ENCODE results near the gene SLC18A2. TPM values are rescaled to one million over a fixed set of nuclear protein-coding genes. Genes with fewer than 3 reads are reported as not detected.

Gene SLC18A2
- total RNA-seq, 2 donors from 2014 or later, result 1.3 to 1.9 TPM

GRCh38 chr10:117259279-117259678 is 18.4 kb downstream of the SLC18A2 start:
- intact Hi-C loops (cut with DNase I), result no loop called here
- Histone ChIP-seq H3K27me3 (replicated peaks; ENCODE audit: insufficient read depth) (no peaks in the 10 kb centered on the region), H3K4me3 (no peak overlapping the region), H3K36me3 (no peaks in the 10 kb centered on the region), H3K27ac (no peak overlapping the region), H3K9me3 (no peaks in the 10 kb centered on the region), H3K4me1 (replicated peaks) (no peaks in the 10 kb centered on the region)
- WGBS, result 64% methylated on average over 3 of the region's 3 CpGs
- no peak for DNase-seq (ENCODE audit: low spot score)
- TF ChIP-seq, protein P1, sequence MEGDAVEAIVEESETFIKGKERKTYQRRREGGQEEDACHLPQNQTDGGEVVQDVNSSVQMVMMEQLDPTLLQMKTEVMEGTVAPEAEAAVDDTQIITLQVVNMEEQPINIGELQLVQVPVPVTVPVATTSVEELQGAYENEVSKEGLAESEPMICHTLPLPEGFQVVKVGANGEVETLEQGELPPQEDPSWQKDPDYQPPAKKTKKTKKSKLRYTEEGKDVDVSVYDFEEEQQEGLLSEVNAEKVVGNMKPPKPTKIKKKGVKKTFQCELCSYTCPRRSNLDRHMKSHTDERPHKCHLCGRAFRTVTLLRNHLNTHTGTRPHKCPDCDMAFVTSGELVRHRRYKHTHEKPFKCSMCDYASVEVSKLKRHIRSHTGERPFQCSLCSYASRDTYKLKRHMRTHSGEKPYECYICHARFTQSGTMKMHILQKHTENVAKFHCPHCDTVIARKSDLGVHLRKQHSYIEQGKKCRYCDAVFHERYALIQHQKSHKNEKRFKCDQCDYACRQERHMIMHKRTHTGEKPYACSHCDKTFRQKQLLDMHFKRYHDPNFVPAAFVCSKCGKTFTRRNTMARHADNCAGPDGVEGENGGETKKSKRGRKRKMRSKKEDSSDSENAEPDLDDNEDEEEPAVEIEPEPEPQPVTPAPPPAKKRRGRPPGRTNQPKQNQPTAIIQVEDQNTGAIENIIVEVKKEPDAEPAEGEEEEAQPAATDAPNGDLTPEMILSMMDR (IDR thresholded peaks at IDR 0.05), result no peak

GRCh38 chr10:117260084-117260483 is 19.2 kb downstream of the SLC18A2 start:
- H3K27me3 ChIP-seq (replicated peaks; ENCODE audit: insufficient read depth), result no peaks in the 10 kb centered on the region
- no peak for DNase-seq (ENCODE audit: low spot score)
- intact Hi-C loops (cut with DNase I), result no loop called here

GRCh38 chr10:117261501-117261900 is 20.6 kb downstream of the SLC18A2 start:
- H3K4me1 ChIP-seq (replicated peaks), result no peaks in the 10 kb centered on the region
- no peak for DNase-seq (ENCODE audit: low spot score)
- intact Hi-C loops (cut with DNase I), result no loop called here
- no peak overlapping the region for H3K4me3 ChIP-seq
- 87% methylated on average over 3 of the region's 3 CpGs for WGBS
- no peaks in the 10 kb centered on the region for H3K36me3 ChIP-seq
- TF ChIP-seq POLR2AphosphoS5 (IDR thresholded peaks at IDR 0.05) (no peak), POLR2A (IDR thresholded peaks at IDR 0.05) (no peak)
- TF ChIP-seq, protein P1 (IDR thresholded peaks at IDR 0.05), result no peak
- H3K27ac ChIP-seq, result no peak overlapping the region
- H3K27me3 ChIP-seq (replicated peaks; ENCODE audit: insufficient read depth), result no peaks in the 10 kb centered on the region
- H3K9me3 ChIP-seq, result no peaks in the 10 kb centered on the region

More at GRCh38 chr10:117260084-117260483, 19.2 kb downstream of the SLC18A2 start:
- Histone ChIP-seq H3K27ac (no peak overlapping the region), H3K9me3 (no peaks in the 10 kb centered on the region), H3K4me3 (no peak overlapping the region), H3K4me1 (replicated peaks) (no peaks in the 10 kb centered on the region), H3K36me3 (no peaks in the 10 kb centered on the region)
- no peak for TF ChIP-seq POLR2A (IDR thresholded peaks at IDR 0.05)
- no peak for TF ChIP-seq POLR2AphosphoS5 (IDR thresholded peaks at IDR 0.05)
- TF ChIP-seq, protein P1 (IDR thresholded peaks at IDR 0.05), result no peak
- 51% methylated on average over 4 of the region's 4 CpGs for WGBS

GRCh38 chr10:117262291-117262902 is 21.5 kb downstream of the SLC18A2 start:
- Histone ChIP-seq H3K27me3 (replicated peaks; ENCODE audit: insufficient read depth) (no peaks in the 10 kb centered on the region), H3K4me3 (no peak overlapping the region), H3K36me3 (no peaks in the 10 kb centered on the region), H3K27ac (no peak overlapping the region), H3K9me3 (no peaks in the 10 kb centered on the region), H3K4me1 (replicated peaks) (no peaks in the 10 kb centered on the region)
- intact Hi-C loops (cut with DNase I), result no loop called here
- 77% methylated on average over 10 of the region's 10 CpGs for WGBS
- DNase-seq (ENCODE audit: low spot score), result no peak
- TF ChIP-seq POLR2A (IDR thresholded peaks at IDR 0.05) (no peak), POLR2AphosphoS5 (IDR thresholded peaks at IDR 0.05) (no peak)
- TF ChIP-seq, protein P1 (IDR thresholded peaks at IDR 0.05), result no peak

DNA sequence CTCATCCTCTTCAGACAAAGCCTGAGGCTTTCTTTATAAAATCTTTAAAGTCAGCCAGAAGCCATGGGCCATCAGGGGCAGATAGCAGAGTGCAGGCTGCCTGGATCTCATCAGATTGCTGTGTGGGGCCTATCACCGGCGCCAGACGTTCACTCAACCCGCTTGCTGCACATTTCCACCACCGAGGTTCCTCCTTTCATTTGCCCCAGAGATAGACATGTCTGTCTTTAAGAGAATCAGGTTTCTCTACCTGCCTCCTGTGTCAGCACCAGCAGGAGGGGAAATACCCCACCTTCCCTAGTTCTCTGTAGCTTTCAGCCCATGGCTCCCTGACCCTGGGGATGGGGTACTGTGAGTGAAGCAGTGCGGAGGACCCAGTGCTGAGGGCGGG is 22.0 kb downstream of the SLC18A2 start:
- H3K27ac ChIP-seq, result no peak overlapping the region
- H3K4me3 ChIP-seq, result no peak overlapping the region
- H3K9me3 ChIP-seq, result no peaks in the 10 kb centered on the region
- no peaks in the 10 kb centered on the region for H3K4me1 ChIP-seq (replicated peaks)
- H3K27me3 ChIP-seq (replicated peaks; ENCODE audit: insufficient read depth), result no peaks in the 10 kb centered on the region
- intact Hi-C loops (cut with DNase I), result no loop called here
- WGBS, result 69% methylated on average over 7 of the region's 7 CpGs
- DNase-seq (ENCODE audit: low spot score), result no peak
- TF ChIP-seq POLR2A (IDR thresholded peaks at IDR 0.05), result no peak
- TF ChIP-seq, protein P1 (IDR thresholded peaks at IDR 0.05), result no peak
- no peak for TF ChIP-seq POLR2AphosphoS5 (IDR thresholded peaks at IDR 0.05)
- H3K36me3 ChIP-seq, result no peaks in the 10 kb centered on the region

Data from prostate gland (tissue), 2 donors.